ENCODE measurements around the gene CRELD2.

The CRELD2 gene

DNA sequence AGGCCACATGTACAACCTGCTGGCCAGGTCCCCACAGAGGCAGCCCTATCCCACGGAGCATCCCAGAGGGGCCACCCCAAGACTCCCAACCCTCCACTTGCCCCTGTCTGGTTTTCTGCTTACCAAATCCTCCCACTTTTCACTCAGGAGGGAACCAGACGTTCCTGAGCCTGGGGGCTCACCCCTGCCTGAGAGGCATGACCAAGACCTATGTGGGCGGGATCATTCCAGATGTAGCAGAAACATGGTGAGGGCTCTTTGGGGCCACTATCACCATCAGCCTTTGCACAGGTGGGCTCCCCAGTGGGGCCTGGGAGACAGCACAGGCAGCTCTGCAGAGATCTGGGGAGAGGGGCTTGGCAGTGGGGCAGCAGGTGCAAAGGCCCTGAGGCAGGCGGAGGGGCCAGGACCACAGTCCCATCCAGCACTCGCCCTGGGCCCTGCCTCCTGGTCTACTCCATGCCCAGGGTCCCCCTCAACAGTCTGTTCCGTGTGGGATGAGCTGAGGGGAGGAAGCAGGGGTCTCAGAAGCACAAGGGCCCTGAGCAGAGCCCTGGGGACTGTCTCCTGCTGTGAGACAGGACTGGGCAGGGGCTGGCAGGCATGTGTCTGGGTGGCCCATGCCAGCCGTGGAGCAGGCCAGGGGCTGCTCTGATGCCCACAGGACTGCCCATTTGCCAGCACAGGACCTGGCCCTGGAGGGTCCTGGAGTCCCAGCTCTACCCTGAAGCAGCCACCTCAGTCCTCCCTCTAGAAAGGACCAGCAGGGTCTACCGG lies 51.5 kb downstream of the CRELD2 start:
- H3F3A ChIP-seq (ENCODE audit: insufficient read depth): peaks cover 4% of the 10 kb centered on the region; the same call in 1 of the 2 replicates
- H3K9me2 ChIP-seq (replicated peaks; ENCODE audit: insufficient read depth, low read length): no peaks in the 10 kb centered on the region
- no peak overlapping the region for H2AFZ ChIP-seq (ENCODE audit: low read depth, low read length, severe bottlenecking)
- peak overlapping the region; percentile 50 for H3K27ac ChIP-seq (ENCODE audit: low read depth, low read length)
- H3K4me2 ChIP-seq (ENCODE audit: low read depth, low read length, poor library complexity, severe bottlenecking): no peak overlapping the region
- no peaks in the 10 kb centered on the region for H3K27me3 ChIP-seq (ENCODE audit: low read length)
- no peaks in the 10 kb centered on the region for H3K36me3 ChIP-seq (ENCODE audit: low read length)
- no peaks in the 10 kb centered on the region for H3K79me2 ChIP-seq (ENCODE audit: insufficient read depth, low read length)
- no peaks in the 10 kb centered on the region for H4K20me1 ChIP-seq (ENCODE audit: low read depth, low read length)
- H3K9ac ChIP-seq (ENCODE audit: low read length): no peak overlapping the region
- no peak overlapping the region for H3K4me3 ChIP-seq (ENCODE audit: insufficient read depth, low read length, poor library complexity, severe bottlenecking)
- no peaks in the 10 kb centered on the region for H3K9me3 ChIP-seq (ENCODE audit: insufficient read depth, low read length)
- TF ChIP-seq, protein P1, sequence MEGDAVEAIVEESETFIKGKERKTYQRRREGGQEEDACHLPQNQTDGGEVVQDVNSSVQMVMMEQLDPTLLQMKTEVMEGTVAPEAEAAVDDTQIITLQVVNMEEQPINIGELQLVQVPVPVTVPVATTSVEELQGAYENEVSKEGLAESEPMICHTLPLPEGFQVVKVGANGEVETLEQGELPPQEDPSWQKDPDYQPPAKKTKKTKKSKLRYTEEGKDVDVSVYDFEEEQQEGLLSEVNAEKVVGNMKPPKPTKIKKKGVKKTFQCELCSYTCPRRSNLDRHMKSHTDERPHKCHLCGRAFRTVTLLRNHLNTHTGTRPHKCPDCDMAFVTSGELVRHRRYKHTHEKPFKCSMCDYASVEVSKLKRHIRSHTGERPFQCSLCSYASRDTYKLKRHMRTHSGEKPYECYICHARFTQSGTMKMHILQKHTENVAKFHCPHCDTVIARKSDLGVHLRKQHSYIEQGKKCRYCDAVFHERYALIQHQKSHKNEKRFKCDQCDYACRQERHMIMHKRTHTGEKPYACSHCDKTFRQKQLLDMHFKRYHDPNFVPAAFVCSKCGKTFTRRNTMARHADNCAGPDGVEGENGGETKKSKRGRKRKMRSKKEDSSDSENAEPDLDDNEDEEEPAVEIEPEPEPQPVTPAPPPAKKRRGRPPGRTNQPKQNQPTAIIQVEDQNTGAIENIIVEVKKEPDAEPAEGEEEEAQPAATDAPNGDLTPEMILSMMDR (IDR thresholded peaks at IDR 0.05; ENCODE audit: insufficient read depth, low read length, poor library complexity, severe bottlenecking): no peak
- no peak for TF ChIP-seq EZH2phosphoT487 (conservative IDR thresholded peaks at IDR 0.05; ENCODE audit: low read length)

DNA sequence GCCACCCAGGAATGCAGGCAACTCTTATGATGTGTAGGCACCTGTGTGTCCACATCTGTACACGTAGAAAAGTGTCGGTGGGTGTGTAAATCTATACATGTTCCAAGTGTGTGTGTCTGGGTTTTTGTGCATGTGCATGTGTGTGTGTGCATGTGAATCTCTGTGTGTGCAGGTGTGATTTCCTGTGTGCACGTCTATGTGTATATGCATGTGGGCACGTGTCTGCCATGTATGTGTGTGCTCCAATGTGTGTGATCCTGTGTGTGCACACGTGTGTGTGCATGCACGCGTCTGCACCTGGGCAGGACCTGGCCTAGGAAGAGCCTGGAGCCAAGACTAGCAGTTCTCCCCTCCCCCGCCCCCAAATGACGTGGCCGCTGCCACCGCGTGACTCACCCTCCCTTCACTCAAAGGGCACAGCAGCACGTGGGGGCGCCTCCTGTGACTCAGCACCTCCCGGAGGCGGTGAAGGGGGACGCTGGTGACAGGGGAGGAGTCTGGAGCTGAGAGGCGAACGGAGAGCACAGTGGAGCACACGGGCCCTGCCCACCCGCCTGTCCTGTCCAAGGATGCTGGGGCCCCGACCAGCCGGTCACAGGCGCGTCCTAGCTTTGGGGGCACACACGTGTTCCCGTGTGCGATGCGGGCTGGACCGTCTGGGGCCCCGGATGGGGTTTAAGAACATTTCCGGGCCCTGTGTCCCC lies 52.2 kb downstream of the CRELD2 start:
- TF ChIP-seq, protein P1 (IDR thresholded peaks at IDR 0.05; ENCODE audit: insufficient read depth, low read length, poor library complexity, severe bottlenecking): no peak
- no peak for TF ChIP-seq EZH2phosphoT487 (conservative IDR thresholded peaks at IDR 0.05; ENCODE audit: low read length)
- Histone ChIP-seq H4K20me1 (ENCODE audit: low read depth, low read length) (no peaks in the 10 kb centered on the region), H3K9me2 (replicated peaks; ENCODE audit: insufficient read depth, low read length) (no peaks in the 10 kb centered on the region), H3K9me3 (ENCODE audit: insufficient read depth, low read length) (no peaks in the 10 kb centered on the region), H3K9ac (ENCODE audit: low read length) (peak overlapping the region; percentile 51), H3K79me2 (ENCODE audit: insufficient read depth, low read length) (no peaks in the 10 kb centered on the region), H3K27ac (ENCODE audit: low read depth, low read length) (peak overlapping the region; percentile 50), H3K4me3 (ENCODE audit: insufficient read depth, low read length, poor library complexity, severe bottlenecking) (peak overlapping the region; percentile 42), H3K27me3 (ENCODE audit: low read length) (no peaks in the 10 kb centered on the region), H3F3A (ENCODE audit: insufficient read depth) (peaks cover 5% of the 10 kb centered on the region; the same call in 1 of the 2 replicates), H2AFZ (ENCODE audit: low read depth, low read length, severe bottlenecking) (peak overlapping the region; percentile 16), H3K4me2 (ENCODE audit: low read depth, low read length, poor library complexity, severe bottlenecking) (peak overlapping the region; percentile 54), H3K36me3 (ENCODE audit: low read length) (no peaks in the 10 kb centered on the region)

DNA sequence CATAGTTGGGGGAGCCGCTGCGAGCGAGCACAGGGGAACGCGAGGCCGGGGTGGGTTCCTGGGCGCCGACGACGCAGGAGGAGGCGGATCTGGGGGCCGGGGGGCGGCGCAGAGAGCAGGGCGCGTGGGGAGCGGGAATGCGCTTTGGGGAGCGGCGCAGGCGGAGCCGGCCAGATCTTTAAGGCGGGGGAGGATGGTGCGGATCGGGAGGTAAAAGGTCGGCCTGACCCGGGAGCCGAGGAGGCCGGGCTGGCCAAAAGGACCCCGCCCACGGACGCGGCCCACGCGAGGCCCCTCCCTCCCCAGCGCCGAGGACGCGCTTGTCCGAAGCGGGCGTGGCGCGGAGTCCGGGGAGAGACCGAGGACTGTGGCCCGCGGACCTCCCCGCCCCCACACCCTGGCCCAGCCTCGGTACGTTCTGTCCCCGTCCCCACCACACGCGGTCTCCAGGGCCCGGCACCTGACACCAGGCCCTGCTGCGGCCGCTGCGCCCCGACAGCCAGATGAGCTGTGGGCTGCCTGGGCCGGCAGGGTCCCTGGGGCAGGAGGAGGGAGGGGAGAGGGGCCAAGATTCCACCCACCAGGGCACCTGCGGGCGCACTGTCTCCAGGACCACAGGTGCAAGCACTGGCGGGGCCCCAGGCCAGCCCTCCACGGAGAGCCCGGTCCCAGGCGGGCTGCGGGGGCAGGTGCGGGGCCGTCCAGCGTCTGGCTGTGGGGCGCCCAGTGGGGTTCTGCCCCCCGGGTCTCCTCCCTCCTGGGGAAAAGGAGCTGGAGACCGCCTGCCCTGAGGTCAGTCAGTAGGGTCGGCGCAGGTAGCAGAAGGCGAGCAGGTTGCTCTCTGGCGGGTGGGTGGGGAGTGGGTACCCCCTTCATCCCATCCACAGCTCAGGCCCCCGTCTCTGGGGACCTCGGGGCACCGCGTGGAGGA lies 53.1 kb downstream of the CRELD2 start:
- H3F3A ChIP-seq (ENCODE audit: insufficient read depth): peaks cover 14% of the 10 kb centered on the region
- H3K27ac ChIP-seq (ENCODE audit: low read depth, low read length): peak overlapping the region; percentile 41
- no peaks in the 10 kb centered on the region for H3K36me3 ChIP-seq (ENCODE audit: low read length)
- no peaks in the 10 kb centered on the region for H3K27me3 ChIP-seq (ENCODE audit: low read length)
- TF ChIP-seq EZH2phosphoT487 (conservative IDR thresholded peaks at IDR 0.05; ENCODE audit: low read length): no peak
- TF ChIP-seq, protein P1 (IDR thresholded peaks at IDR 0.05; ENCODE audit: insufficient read depth, low read length, poor library complexity, severe bottlenecking): no peak
- H3K79me2 ChIP-seq (ENCODE audit: insufficient read depth, low read length): no peaks in the 10 kb centered on the region
- peak overlapping the region; percentile 16 for H2AFZ ChIP-seq (ENCODE audit: low read depth, low read length, severe bottlenecking)
- peak overlapping the region; percentile 42 for H3K4me3 ChIP-seq (ENCODE audit: insufficient read depth, low read length, poor library complexity, severe bottlenecking)
- H3K9ac ChIP-seq (ENCODE audit: low read length): peak overlapping the region; percentile 51
- no peaks in the 10 kb centered on the region for H3K9me2 ChIP-seq (replicated peaks; ENCODE audit: insufficient read depth, low read length)
- no peaks in the 10 kb centered on the region for H4K20me1 ChIP-seq (ENCODE audit: low read depth, low read length)
- H3K4me2 ChIP-seq (ENCODE audit: low read depth, low read length, poor library complexity, severe bottlenecking): peak overlapping the region; percentile 54
- no peaks in the 10 kb centered on the region for H3K9me3 ChIP-seq (ENCODE audit: insufficient read depth, low read length)

All from SU-DHL-6 (cell line).